ENCODE measurements around the gene FREM3. TPM values are rescaled to one million over a fixed set of nuclear protein-coding genes. Genes with fewer than 3 reads are reported as not detected.
"Not testable (repeated sequence)": the region's sequence is repeated elsewhere in the genome, so short reads cannot be mapped to it uniquely, and the experiment has no call there.

FREM3 gene
- total RNA-seq, 1 experiment from 2014 or later: not detected

- no TSS peak for BruUV-seq (replicated peaks)
- H3K9me3 Mint-ChIP-seq (ENCODE audit: unreplicated experiment): no peaks in the 10 kb centered on the region
- H3K27me3 Mint-ChIP-seq (ENCODE audit: insufficient read depth, unreplicated experiment): peaks cover 54% of the 10 kb centered on the region
- TF ChIP-seq CTCF (IDR thresholded peaks at IDR 0.05; ENCODE audit: unreplicated experiment): no peak
- ChIA-PET POLR2A (no interaction called here), CTCF (interaction anchor here (1.2 kb wide), 1 partner anchor 161 kb away, joined by 3 read pairs; no protein-coding TSS in a partner anchor)
- no peaks in the 10 kb centered on the region for H3K36me3 Mint-ChIP-seq (ENCODE audit: insufficient read depth, unreplicated experiment)
- H3K4me1 Mint-ChIP-seq (ENCODE audit: insufficient read depth, unreplicated experiment): no peaks in the 10 kb centered on the region
- intact Hi-C loops (cut with micrococcal nuclease): no loop called here
- DNase-seq (ENCODE audit: unreplicated experiment): no peak
- no peak overlapping the region for H3K27ac Mint-ChIP-seq (ENCODE audit: low read depth, unreplicated experiment)
- H3K4me3 Mint-ChIP-seq (ENCODE audit: unreplicated experiment): no peak overlapping the region
These were observed 8.2 kb downstream of the FREM3 start for GRCh38 chr4:143692241-143692640.

- Mint-ChIP-seq H3K4me1 (ENCODE audit: insufficient read depth, unreplicated experiment) (no peaks in the 10 kb centered on the region), H3K36me3 (ENCODE audit: insufficient read depth, unreplicated experiment) (no peaks in the 10 kb centered on the region), H3K27me3 (ENCODE audit: insufficient read depth, unreplicated experiment) (peaks cover 13% of the 10 kb centered on the region), H3K9me3 (ENCODE audit: unreplicated experiment) (no peaks in the 10 kb centered on the region), H3K27ac (ENCODE audit: low read depth, unreplicated experiment) (no peak overlapping the region), H3K4me3 (ENCODE audit: unreplicated experiment) (no peak overlapping the region)
- intact Hi-C loops (cut with micrococcal nuclease): no loop called here
- TF ChIP-seq CTCF (IDR thresholded peaks at IDR 0.05; ENCODE audit: unreplicated experiment): no peak
- ChIA-PET CTCF (interaction anchor here (0.7 kb wide), 1 partner anchor 856 kb away, joined by 3 read pairs; no protein-coding TSS in a partner anchor), POLR2A (no interaction called here)
- BruUV-seq (replicated peaks): no TSS peak
- no peak for DNase-seq (ENCODE audit: unreplicated experiment)
These were observed 21.0 kb downstream of the FREM3 start for GRCh38 chr4:143679434-143679833.

- H3K9me3 Mint-ChIP-seq (ENCODE audit: unreplicated experiment); H3K27me3 Mint-ChIP-seq (ENCODE audit: insufficient read depth, unreplicated experiment); H3K36me3 Mint-ChIP-seq (ENCODE audit: insufficient read depth, unreplicated experiment); H3K4me1 Mint-ChIP-seq (ENCODE audit: insufficient read depth, unreplicated experiment); BruUV-seq (replicated peaks); H3K27ac Mint-ChIP-seq (ENCODE audit: low read depth, unreplicated experiment); CTCF ChIA-PET; DNase-seq (ENCODE audit: unreplicated experiment); intact Hi-C loops (cut with micrococcal nuclease); POLR2A ChIA-PET; H3K4me3 Mint-ChIP-seq (ENCODE audit: unreplicated experiment): not testable (repeated sequence)
These were observed 26.8 kb downstream of the FREM3 start for GRCh38 chr4:143673629-143674028.

- no TSS peak for BruUV-seq (replicated peaks)
- H3K27me3 Mint-ChIP-seq (ENCODE audit: insufficient read depth, unreplicated experiment): peaks cover 4% of the 10 kb centered on the region
- peaks cover 1% of the 10 kb centered on the region for H3K9me3 Mint-ChIP-seq (ENCODE audit: unreplicated experiment)
- ChIA-PET CTCF (no interaction called here), POLR2A (interaction anchor here (0.6 to 1.5 kb wide), 2 partner anchors 11 to 31 kb away, joined by 3 to 4 read pairs; partner anchors contain the start of gene FREM3)
- intact Hi-C loops (cut with micrococcal nuclease): no loop called here
- H3K36me3 Mint-ChIP-seq (ENCODE audit: insufficient read depth, unreplicated experiment): no peaks in the 10 kb centered on the region
- no peak overlapping the region for H3K27ac Mint-ChIP-seq (ENCODE audit: low read depth, unreplicated experiment)
- DNase-seq (ENCODE audit: unreplicated experiment): no peak
- no peak for TF ChIP-seq CTCF (IDR thresholded peaks at IDR 0.05; ENCODE audit: unreplicated experiment)
- H3K4me3 Mint-ChIP-seq (ENCODE audit: unreplicated experiment): no peak overlapping the region
- peaks cover 12% of the 10 kb centered on the region for H3K4me1 Mint-ChIP-seq (ENCODE audit: insufficient read depth, unreplicated experiment)
These were observed 31.4 kb downstream of the FREM3 start for GRCh38 chr4:143668930-143669552.
